ENCODE results near the gene FGD1.

FGD1 gene

GRCh38 chrX:54411732-54412131, 84.3 kb downstream of the FGD1 start:
- Histone ChIP-seq H3K36me3 (ENCODE audit: control insufficient read depth, insufficient read depth, low read length) (no peaks in the 10 kb centered on the region), H3K27ac (ENCODE audit: insufficient read depth, low read length, poor library complexity, severe bottlenecking) (no peak overlapping the region), H3K9me3 (ENCODE audit: control insufficient read depth, low read length) (no peaks in the 10 kb centered on the region), H3K4me3 (ENCODE audit: insufficient read depth, low read depth, low read length, poor library complexity, severe bottlenecking) (no peak overlapping the region), H3K4me1 (ENCODE audit: control insufficient read depth, insufficient read depth, low read length, poor library complexity, severe bottlenecking) (peaks cover 10% of the 10 kb centered on the region), H3K27me3 (replicated peaks; ENCODE audit: control insufficient read depth, insufficient read depth, low read length, poor library complexity, severe bottlenecking) (no peaks in the 10 kb centered on the region)
- DNase-seq, result no peak

GRCh38 chrX:54407266-54407665, 88.8 kb downstream of the FGD1 start:
- no peaks in the 10 kb centered on the region for H3K9me3 ChIP-seq (ENCODE audit: control insufficient read depth, low read length)
- H3K4me1 ChIP-seq (ENCODE audit: control insufficient read depth, insufficient read depth, low read length, poor library complexity, severe bottlenecking), result peaks cover 4% of the 10 kb centered on the region
- no peaks in the 10 kb centered on the region for H3K36me3 ChIP-seq (ENCODE audit: control insufficient read depth, insufficient read depth, low read length)
- no peak overlapping the region for H3K4me3 ChIP-seq (ENCODE audit: insufficient read depth, low read depth, low read length, poor library complexity, severe bottlenecking)
- no peaks in the 10 kb centered on the region for H3K27me3 ChIP-seq (replicated peaks; ENCODE audit: control insufficient read depth, insufficient read depth, low read length, poor library complexity, severe bottlenecking)
- no peak overlapping the region for H3K27ac ChIP-seq (ENCODE audit: insufficient read depth, low read length, poor library complexity, severe bottlenecking)
- no peak for DNase-seq

GRCh38 chrX:54397113-54397512, 98.9 kb downstream of the FGD1 start:
- Histone ChIP-seq H3K9me3 (ENCODE audit: control insufficient read depth, low read length) (no peaks in the 10 kb centered on the region), H3K4me3 (ENCODE audit: insufficient read depth, low read depth, low read length, poor library complexity, severe bottlenecking) (no peak overlapping the region), H3K27ac (ENCODE audit: insufficient read depth, low read length, poor library complexity, severe bottlenecking) (no peak overlapping the region), H3K27me3 (replicated peaks; ENCODE audit: control insufficient read depth, insufficient read depth, low read length, poor library complexity, severe bottlenecking) (no peaks in the 10 kb centered on the region), H3K36me3 (ENCODE audit: control insufficient read depth, insufficient read depth, low read length) (no peaks in the 10 kb centered on the region), H3K4me1 (ENCODE audit: control insufficient read depth, insufficient read depth, low read length, poor library complexity, severe bottlenecking) (no peaks in the 10 kb centered on the region)
- no peak for DNase-seq

All from effector memory CD4-positive, alpha-beta T cell (primary cell).